Type B pancreatic cell (in vitro differentiated cells): ENCODE data around the gene MPP3. TPM values are rescaled to one million over a fixed set of nuclear protein-coding genes. Genes with fewer than 3 reads are reported as not detected.
"Not testable (repeated sequence)": the region's sequence is repeated elsewhere in the genome, so short reads cannot be mapped to it uniquely, and the experiment has no call there.

ENCODE experiments used
- DNase-seq: peaks from one replicate; pipeline ENCODE4 v3.0.0; 2021; ENCODE audit warnings: mixed read lengths; ENCODE audit not compliant: unreplicated experiment; ENCODE audit errors: extremely low spot score
- H3K27ac Mint-ChIP-seq: 2 replicates; pipeline ENCODE4 v1.8.0; 2021; ENCODE audit warnings: mild to moderate bottlenecking, mixed read lengths
- H3K27me3 Mint-ChIP-seq: 2 replicates; pipeline ENCODE4 v1.8.0; 2021; ENCODE audit warnings: mixed read lengths
- H3K36me3 Mint-ChIP-seq: 2 replicates; pipeline ENCODE4 v1.8.0; 2021; ENCODE audit warnings: mixed read lengths
- H3K4me1 Mint-ChIP-seq: one replicate; pipeline ENCODE4 v1.8.0; 2021; ENCODE audit warnings: mixed read lengths; ENCODE audit not compliant: unreplicated experiment
- H3K4me3 Mint-ChIP-seq: 2 replicates; pipeline ENCODE4 v1.8.0; 2021; ENCODE audit warnings: mild to moderate bottlenecking, mixed read lengths
- H3K9me3 Mint-ChIP-seq: 2 replicates; pipeline ENCODE4 v1.8.0; 2021; ENCODE audit warnings: mixed read lengths
- CTCF ChIP-seq: fragments of 200-600 bp; sonication (generic); conservative IDR thresholded peaks from 2 replicates; pipeline ENCODE4 v1.5.0; 2021; ENCODE audit warnings: antibody characterized with exemption, mild to moderate bottlenecking
- total RNA-seq: library from RNA; stranded (reverse); gene quantifications from 2 replicates; pipeline ENCODE4 v1.2.1, GENCODE V29; 2021; ENCODE audit warnings: low replicate concordance

The MPP3 gene
- total RNA-seq, 1 donor from 2014 or later: 7.8 TPM

- no peak for TF ChIP-seq CTCF
- H3K27me3 Mint-ChIP-seq: peaks cover 4% of the 10 kb centered on the region
- H3K4me1 Mint-ChIP-seq: no peaks in the 10 kb centered on the region
- no peaks in the 10 kb centered on the region for H3K9me3 Mint-ChIP-seq
- H3K27ac Mint-ChIP-seq: no peak overlapping the region
- DNase-seq: no peak
- H3K4me3 Mint-ChIP-seq: no peak overlapping the region
- no peaks in the 10 kb centered on the region for H3K36me3 Mint-ChIP-seq
Measured at GRCh38 chr17:43801844-43802243, 31.1 kb downstream of the MPP3 start.

- no peaks in the 10 kb centered on the region for H3K9me3 Mint-ChIP-seq
- H3K4me1 Mint-ChIP-seq: no peaks in the 10 kb centered on the region
- peaks cover 12% of the 10 kb centered on the region for H3K27me3 Mint-ChIP-seq
- no peak overlapping the region for H3K4me3 Mint-ChIP-seq
- no peak overlapping the region for H3K27ac Mint-ChIP-seq
- no peaks in the 10 kb centered on the region for H3K36me3 Mint-ChIP-seq
- no peak for DNase-seq
- no peak for TF ChIP-seq CTCF
Measured at GRCh38 chr17:43800736-43801135, 32.2 kb downstream of the MPP3 start.

- Mint-ChIP-seq H3K27me3 (peaks cover 24% of the 10 kb centered on the region), H3K9me3 (no peaks in the 10 kb centered on the region), H3K4me3 (no peak overlapping the region), H3K4me1 (no peaks in the 10 kb centered on the region), H3K36me3 (no peaks in the 10 kb centered on the region), H3K27ac (no peak overlapping the region)
- no peak for DNase-seq
- TF ChIP-seq CTCF: no peak
Measured at GRCh38 chr17:43799047-43799446, 33.9 kb downstream of the MPP3 start.

GRCh38 chr17:43798024-43798423, 34.9 kb downstream of the MPP3 start:
- H3K27ac Mint-ChIP-seq, H3K4me3 Mint-ChIP-seq, H3K36me3 Mint-ChIP-seq, H3K9me3 Mint-ChIP-seq, DNase-seq, H3K4me1 Mint-ChIP-seq: not testable (repeated sequence)
- H3K27me3 Mint-ChIP-seq: peaks cover 30% of the 10 kb centered on the region

GRCh38 chr17:43792668-43793067, 40.3 kb downstream of the MPP3 start:
- not testable (repeated sequence) for H3K4me1 Mint-ChIP-seq, H3K4me3 Mint-ChIP-seq, DNase-seq, H3K9me3 Mint-ChIP-seq, H3K27ac Mint-ChIP-seq, H3K36me3 Mint-ChIP-seq
- peaks cover 30% of the 10 kb centered on the region for H3K27me3 Mint-ChIP-seq

- Mint-ChIP-seq H3K27ac (no peak overlapping the region), H3K4me1 (no peaks in the 10 kb centered on the region), H3K36me3 (no peaks in the 10 kb centered on the region), H3K4me3 (no peak overlapping the region), H3K9me3 (no peaks in the 10 kb centered on the region), H3K27me3 (peaks cover 25% of the 10 kb centered on the region)
- TF ChIP-seq CTCF: no peak
- DNase-seq: no peak
Measured at GRCh38 chr17:43791589-43791988, 41.4 kb downstream of the MPP3 start.

GRCh38 chr17:43790311-43790940, 42.5 kb downstream of the MPP3 start:
- Mint-ChIP-seq H3K36me3 (no peaks in the 10 kb centered on the region), H3K4me1 (no peaks in the 10 kb centered on the region), H3K9me3 (no peaks in the 10 kb centered on the region), H3K4me3 (no peak overlapping the region), H3K27ac (no peak overlapping the region), H3K27me3 (peaks cover 16% of the 10 kb centered on the region)
- no peak for DNase-seq
- no peak for TF ChIP-seq CTCF
